SK-N-SH (cell line): ENCODE results near the gene RNF167. TPM values are rescaled to one million over a fixed set of nuclear protein-coding genes. Genes with fewer than 3 reads are reported as not detected.
A peak's percentile ranks its signal among the peaks of the same experiment; 100 is the strongest.

Experiments used
- CTCF ChIA-PET: fragments of 300-600, 350-600 bp; formaldehyde crosslinking; extraction: SDS; loops from one replicate; lab custom pipeline; 2021; lab: Yijun Ruan, JAX
- POLR2A ChIA-PET: fragments of 350-600 bp; sonication (Branson Sonifier 250); formaldehyde crosslinking; extraction: SDS; loops from one replicate; lab custom pipeline; 2020; ENCODE audit warnings: antibody characterized with exemption, inconsistent platforms; lab: Yijun Ruan, JAX
- DNase-seq: peaks from one replicate; pipeline ENCODE4 v3.0.0; 2012
- H2AFZ ChIP-seq: fragments of 200-600 bp; sonication (generic); 2 replicates; pipeline ENCODE4 v1.8.1; 2016; ENCODE audit warnings: antibody characterized with exemption, mild to moderate bottlenecking, low read depth
- H3F3A ChIP-seq: fragments of 200-600 bp; sonication (generic); replicated peaks from 2 replicates; pipeline ENCODE3; 2016; ENCODE audit warnings: antibody characterized with exemption, mild to moderate bottlenecking; ENCODE audit not compliant: insufficient read depth
- H3K27ac ChIP-seq, 2 experiments: fragments of 200-500 bp in 1 of 2; fragments of 200-600 bp in 1 of 2; sonication (Bioruptor generic) in 1 of 2; sonication (generic), shearing (Covaris generic) in 1 of 2; 2 replicates each; pipeline versions ENCODE4 v1.5.1 to v1.6.1; 2014 to 2016; ENCODE audit warnings: low read depth in 2 of 2, inconsistent platforms in 1 of 2, low read length in 1 of 2, mild to moderate bottlenecking in 1 of 2, mixed read lengths in 1 of 2
- H3K27me3 ChIP-seq: fragments of 200-600 bp; sonication (generic), shearing (Covaris generic); 2 replicates; pipeline ENCODE4 v1.6.1; 2016; ENCODE audit warnings: mixed run types; ENCODE audit not compliant: insufficient read depth
- H3K36me3 ChIP-seq, 2 experiments: fragments of 200-500 bp in 1 of 2; fragments of 200-600 bp in 1 of 2; sonication (Bioruptor generic) in 1 of 2; sonication (generic) in 1 of 2; replicated peaks in 1 of 2; 2 replicates each; pipeline versions ENCODE3 to v1.5.1; 2014 to 2016; ENCODE audit warnings: low read length in 1 of 2, mild to moderate bottlenecking in 1 of 2; ENCODE audit not compliant: insufficient read depth in 2 of 2, control insufficient read depth in 1 of 2
- H3K4me1 ChIP-seq, 2 experiments: fragments of 200-500 bp in 1 of 2; fragments of 200-600 bp in 1 of 2; sonication (Bioruptor generic) in 1 of 2; sonication (generic), shearing (Covaris generic) in 1 of 2; 2 replicates each; pipeline versions ENCODE4 v1.5.1 to v1.6.1; 2014 to 2016; ENCODE audit warnings: low read depth in 1 of 2, low read length in 1 of 2, mixed run types in 1 of 2; ENCODE audit not compliant: insufficient read depth in 2 of 2, control insufficient read depth in 1 of 2
- H3K4me2 ChIP-seq: fragments of 200-600 bp; sonication (generic), shearing (Covaris generic); 2 replicates; pipeline ENCODE4 v1.6.1; 2017; ENCODE audit warnings: mixed run types
- H3K4me3 ChIP-seq, 2 experiments: fragments of 200-500 bp in 1 of 2; fragments of 200-600 bp in 1 of 2; sonication (Bioruptor generic) in 1 of 2; sonication (generic), shearing (Covaris generic) in 1 of 2; 2 replicates each; pipeline versions ENCODE4 v1.5.1 to v1.8.1; 2014 to 2016; ENCODE audit warnings: low read depth in 2 of 2, inconsistent platforms in 1 of 2, low read length in 1 of 2, mild to moderate bottlenecking in 1 of 2, mixed read lengths in 1 of 2, moderate library complexity in 1 of 2
- H3K79me2 ChIP-seq: fragments of 200-600 bp; sonication (generic); 2 replicates; pipeline ENCODE4 v1.8.1; 2017; ENCODE audit warnings: mild to moderate bottlenecking; ENCODE audit not compliant: insufficient read depth
- H3K9ac ChIP-seq: fragments of 200-600 bp; sonication (generic); 2 replicates; pipeline ENCODE4 v1.6.1; 2017; ENCODE audit warnings: mixed run types
- H3K9me2 ChIP-seq: fragments of 200-600 bp; sonication (generic); 2 replicates; pipeline ENCODE4 v1.6.1; 2017; ENCODE audit warnings: mixed run types
- H3K9me3 ChIP-seq: fragments of 200-600 bp; sonication (generic); 2 replicates; pipeline ENCODE4 v1.6.1; 2017; ENCODE audit warnings: mixed run types, mild to moderate bottlenecking, moderate library complexity
- H4K20me1 ChIP-seq: fragments of 200-600 bp; sonication (generic); 2 replicates; pipeline ENCODE4 v1.6.1; 2017; ENCODE audit warnings: mild to moderate bottlenecking, mixed run types; ENCODE audit not compliant: insufficient read depth
- ELF1 ChIP-seq: IDR thresholded peaks from 2 replicates; pipeline ENCODE4 v1.4.0; 2012
- EZH2phosphoT487 ChIP-seq: fragments of 200-600 bp; sonication (generic); IDR thresholded peaks from 2 replicates; pipeline ENCODE4 v1.6.1; 2017; ENCODE audit warnings: low read depth, mixed run types, mild to moderate bottlenecking, antibody characterized with exemption, moderate library complexity, borderline replicate concordance
- FOXJ3 ChIP-seq: sonication (generic); formaldehyde crosslinking; IDR thresholded peaks from 2 replicates; pipeline ENCODE4 v1.5.1; 2020; ENCODE audit warnings: mild to moderate bottlenecking, missing genetic modification reagents
- FOXM1 ChIP-seq: IDR thresholded peaks from 2 replicates; pipeline ENCODE4 v1.4.0; 2012; ENCODE audit warnings: low read depth, mild to moderate bottlenecking
- GABPA ChIP-seq: IDR thresholded peaks from 2 replicates; pipeline ENCODE4 v1.4.0; 2012; ENCODE audit warnings: low read depth, mild to moderate bottlenecking
- GATA2 ChIP-seq: sonication (generic); formaldehyde crosslinking; IDR thresholded peaks from 2 replicates; pipeline ENCODE4 v1.5.0; 2020; ENCODE audit warnings: mild to moderate bottlenecking, missing genetic modification reagents
- MAX ChIP-seq: IDR thresholded peaks from 2 replicates; pipeline ENCODE4 v1.4.0; 2012; ENCODE audit warnings: low read depth
- MEF2A ChIP-seq: IDR thresholded peaks from 2 replicates; pipeline ENCODE4 v1.4.0; 2012; ENCODE audit warnings: low read depth, borderline replicate concordance
- NFIC ChIP-seq: IDR thresholded peaks from 2 replicates; pipeline ENCODE4 v1.4.0; 2012; ENCODE audit warnings: borderline replicate concordance
- NRF1 ChIP-seq: IDR thresholded peaks from 2 replicates; pipeline ENCODE4 v1.6.1; 2012; ENCODE audit warnings: low read depth, mild to moderate bottlenecking, low read length
- RAD21 ChIP-seq: IDR thresholded peaks from 2 replicates; pipeline ENCODE4 v1.6.1; 2012; ENCODE audit warnings: mild to moderate bottlenecking, low read length
- REST ChIP-seq: IDR thresholded peaks from 2 replicates; pipeline ENCODE4 v1.6.1; 2012; ENCODE audit warnings: mild to moderate bottlenecking, low read depth, low read length, moderate library complexity
- RFX5 ChIP-seq: IDR thresholded peaks from 2 replicates; pipeline ENCODE4 v1.6.1; 2012; ENCODE audit warnings: mild to moderate bottlenecking, improper control_type of control experiment, low read length
- RXRA ChIP-seq: IDR thresholded peaks from 2 replicates; pipeline ENCODE4 v1.4.0; 2012; ENCODE audit warnings: low read depth, mild to moderate bottlenecking, borderline replicate concordance
- SIN3A ChIP-seq: IDR thresholded peaks from 2 replicates; pipeline ENCODE4 v1.6.1; 2012; ENCODE audit warnings: low read depth, mild to moderate bottlenecking, low read length, moderate library complexity, borderline replicate concordance
- TEAD4 ChIP-seq: IDR thresholded peaks from 2 replicates; pipeline ENCODE4 v1.4.0; 2012; ENCODE audit warnings: mild to moderate bottlenecking, borderline replicate concordance; ENCODE audit not compliant: insufficient read depth
- YY1 ChIP-seq: IDR thresholded peaks from 2 replicates; pipeline ENCODE4 v1.4.0; 2012; ENCODE audit warnings: low read depth, mild to moderate bottlenecking
- ZBTB33 ChIP-seq: IDR thresholded peaks from 2 replicates; pipeline ENCODE4 v1.4.0; 2012; ENCODE audit warnings: low read depth, borderline replicate concordance
- WGBS: methylation state at CpG from one replicate; pipeline ENCODE4 v1.1.6; 2017; ENCODE audit warnings: low lambda C conversion rate; 5-methylcytosine and 5-hydroxymethylcytosine counted together
- polyA plus RNA-seq, 3 experiments: library from polyadenylated mRNA; depleted of rRNA; stranded (reverse); fragments of >200 nt; gene quantifications; 2 replicates each; pipeline ENCODE4 v1.2.3, GENCODE V29; 2012
- TF ChIP-seq, protein P1 (sequence below): IDR thresholded peaks from 2 replicates; pipeline ENCODE4 v1.4.0; 2012; ENCODE audit warnings: low read depth, borderline replicate concordance

Gene RNF167
- polyA plus RNA-seq, 1 of the 3 experiments (the other 2 are of a cell fraction), result 115 TPM

GRCh38 chr17:4941319-4941610 is 1.2 kb downstream of the RNF167 start:
- peak overlapping the region; percentile 97 for H3K4me2 ChIP-seq
- no peaks in the 10 kb centered on the region for H3K9me3 ChIP-seq
- peak overlapping the region; percentile 83 for H3K9ac ChIP-seq
- peaks cover 75% of the 10 kb centered on the region for H3K79me2 ChIP-seq
- H3K4me3 ChIP-seq, result peak overlapping the region; percentile 80 to 86
- peaks cover 23 to 40% of the 10 kb centered on the region in 2 experiments for H3K4me1 ChIP-seq
- POLR2A ChIA-PET, result interaction anchor here (2.0 kb wide), 1 partner anchor 11 kb away, joined by 16 read pairs; the partner anchor contains the start of gene ENO3
- WGBS, result 25% methylated on average over 4 of the region's 4 CpGs
- no peak overlapping the region for H2AFZ ChIP-seq
- H3K27ac ChIP-seq, result peak overlapping the region; percentile 94 to 98
- peaks cover 32% of the 10 kb centered on the region for H4K20me1 ChIP-seq
- H3K9me2 ChIP-seq, result no peaks in the 10 kb centered on the region
- H3K36me3 ChIP-seq, result peaks cover 32 to 46% of the 10 kb centered on the region in 2 experiments
- CTCF ChIA-PET, result interaction anchor here (1.5 to 3.9 kb wide), 2 partner anchors 32 to 46 kb away, joined by 4 to 29 read pairs; partner anchors contain the start of gene CAMTA2
- TF ChIP-seq MAX, result no peak
- no peak for TF ChIP-seq SIN3A
- no peak for TF ChIP-seq REST
- TF ChIP-seq, protein P1, sequence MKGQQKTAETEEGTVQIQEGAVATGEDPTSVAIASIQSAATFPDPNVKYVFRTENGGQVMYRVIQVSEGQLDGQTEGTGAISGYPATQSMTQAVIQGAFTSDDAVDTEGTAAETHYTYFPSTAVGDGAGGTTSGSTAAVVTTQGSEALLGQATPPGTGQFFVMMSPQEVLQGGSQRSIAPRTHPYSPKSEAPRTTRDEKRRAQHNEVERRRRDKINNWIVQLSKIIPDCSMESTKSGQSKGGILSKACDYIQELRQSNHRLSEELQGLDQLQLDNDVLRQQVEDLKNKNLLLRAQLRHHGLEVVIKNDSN, result no peak
- no peak for TF ChIP-seq FOXM1
- TF ChIP-seq RXRA, result no peak
- no peak for TF ChIP-seq GABPA
- no peak for TF ChIP-seq NFIC
- TF ChIP-seq ELF1, result no peak
- TF ChIP-seq YY1, result no peak
- no peak for TF ChIP-seq GATA2 (CRISPR knock-in tag)
- no peak for TF ChIP-seq MEF2A
- no peak for TF ChIP-seq RFX5
- TF ChIP-seq ZBTB33, result no peak
- no peak for TF ChIP-seq FOXJ3 (CRISPR knock-in tag)
- no peak for TF ChIP-seq EZH2phosphoT487
- no peak for TF ChIP-seq TEAD4
- no peak for TF ChIP-seq NRF1
- TF ChIP-seq RAD21, result no peak
- H3K27me3 ChIP-seq, result no peaks in the 10 kb centered on the region
- peaks cover 55% of the 10 kb centered on the region for H3F3A ChIP-seq
- DNase-seq, result no peak
